Measurements from ENCODE around the gene SLC29A4.
A peak's percentile ranks its signal among the peaks of the same experiment; 100 is the strongest.
"Not testable (repeated sequence)": the region's sequence is repeated elsewhere in the genome, so short reads cannot be mapped to it uniquely, and the experiment has no call there.

The SLC29A4 gene

DNA sequence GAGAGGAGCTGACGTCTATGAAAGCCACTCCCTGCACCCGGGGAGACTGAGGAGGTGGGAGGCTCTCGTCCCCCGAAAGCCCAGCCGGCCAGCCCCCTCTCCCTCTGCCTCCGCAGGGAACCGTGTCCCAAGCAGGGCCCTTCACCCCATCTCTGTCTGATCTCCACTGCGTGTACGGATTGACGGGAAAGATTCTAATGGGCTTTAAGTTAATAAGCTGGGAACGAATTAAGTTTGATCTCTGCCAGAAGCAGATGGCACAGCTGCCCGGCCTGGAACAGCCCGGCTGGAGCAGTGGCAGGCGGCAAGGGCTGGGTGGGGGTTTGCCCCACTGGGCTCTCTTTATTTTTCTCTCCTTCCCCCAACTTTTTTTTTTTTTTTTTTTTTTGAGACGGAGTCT, 6.1 kb upstream of the SLC29A4 start:
- no peak overlapping the region for H3K27ac ChIP-seq (ENCODE audit: low read length)
- H3K9me3 ChIP-seq (ENCODE audit: insufficient read depth, low read depth, low read length), result no peaks in the 10 kb centered on the region
- H3K9ac ChIP-seq (ENCODE audit: low read depth, low read length), result no peak overlapping the region
- H3K4me3 ChIP-seq (ENCODE audit: low read length), result no peak overlapping the region
- peaks cover 4% of the 10 kb centered on the region; the same call in 1 of the 2 replicates for H3K27me3 ChIP-seq (ENCODE audit: insufficient read depth, low read length)
- no peaks in the 10 kb centered on the region for H3K36me3 ChIP-seq (ENCODE audit: insufficient read depth, low read depth, low read length)
- H3K4me1 ChIP-seq (ENCODE audit: insufficient read depth, low read length), result no peaks in the 10 kb centered on the region

DNA sequence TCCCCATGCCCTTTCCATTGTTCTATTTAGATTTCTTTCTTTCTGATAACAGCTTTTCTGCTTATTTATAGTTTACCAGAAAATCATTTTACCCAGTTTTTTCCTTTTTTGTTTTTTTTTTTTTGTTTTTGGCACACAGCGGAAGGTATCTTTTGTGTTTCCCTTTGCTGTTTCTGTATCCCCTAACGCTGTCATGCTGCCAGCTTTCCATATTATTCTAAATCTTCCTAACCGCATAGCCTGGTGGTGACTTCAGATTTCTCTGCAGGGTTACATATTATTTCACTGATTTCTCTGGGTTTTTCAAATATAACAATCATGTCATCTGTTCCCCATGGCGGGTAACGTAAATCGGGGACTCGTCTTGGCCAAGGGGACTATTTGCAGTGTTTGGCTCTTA, 4.0 kb upstream of the SLC29A4 start:
- no peaks in the 10 kb centered on the region for H3K4me1 ChIP-seq (ENCODE audit: insufficient read depth, low read length)
- no peak overlapping the region for H3K9ac ChIP-seq (ENCODE audit: low read depth, low read length)
- H3K9me3 ChIP-seq (ENCODE audit: insufficient read depth, low read depth, low read length), result no peaks in the 10 kb centered on the region
- H3K4me3 ChIP-seq (ENCODE audit: low read length), result no peak overlapping the region
- no peak overlapping the region for H3K27ac ChIP-seq (ENCODE audit: low read length)
- H3K27me3 ChIP-seq (ENCODE audit: insufficient read depth, low read length), result peaks cover 9% of the 10 kb centered on the region; the same call in 1 of the 2 replicates
- H3K36me3 ChIP-seq (ENCODE audit: insufficient read depth, low read depth, low read length), result no peaks in the 10 kb centered on the region

DNA sequence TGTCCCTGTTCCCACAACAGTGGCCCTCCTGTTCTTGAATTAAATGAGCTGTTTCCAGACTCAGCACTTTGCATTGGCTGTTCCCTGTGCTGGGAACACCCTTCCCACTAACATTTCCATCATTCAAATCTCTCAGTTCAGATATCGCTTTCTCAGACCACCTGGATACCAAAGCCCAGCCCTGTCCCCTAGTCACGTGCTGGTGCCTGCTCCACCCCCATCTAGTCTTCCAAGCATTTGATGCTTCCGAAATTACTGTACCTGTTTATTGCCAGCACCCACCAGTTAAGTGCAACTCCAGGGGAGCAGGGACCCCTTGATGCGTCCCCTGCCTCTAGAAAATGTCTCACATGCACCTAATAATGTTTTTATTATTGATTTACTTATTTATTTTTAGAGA, 3.0 kb upstream of the SLC29A4 start:
- no peak overlapping the region for H3K9ac ChIP-seq (ENCODE audit: low read depth, low read length)
- H3K27ac ChIP-seq (ENCODE audit: low read length), result no peak overlapping the region
- no peak overlapping the region for H3K4me3 ChIP-seq (ENCODE audit: low read length)
- H3K27me3 ChIP-seq (ENCODE audit: insufficient read depth, low read length), result peaks cover 18% of the 10 kb centered on the region
- H3K9me3 ChIP-seq (ENCODE audit: insufficient read depth, low read depth, low read length), result no peaks in the 10 kb centered on the region
- no peaks in the 10 kb centered on the region for H3K36me3 ChIP-seq (ENCODE audit: insufficient read depth, low read depth, low read length)
- H3K4me1 ChIP-seq (ENCODE audit: insufficient read depth, low read length), result no peaks in the 10 kb centered on the region

DNA sequence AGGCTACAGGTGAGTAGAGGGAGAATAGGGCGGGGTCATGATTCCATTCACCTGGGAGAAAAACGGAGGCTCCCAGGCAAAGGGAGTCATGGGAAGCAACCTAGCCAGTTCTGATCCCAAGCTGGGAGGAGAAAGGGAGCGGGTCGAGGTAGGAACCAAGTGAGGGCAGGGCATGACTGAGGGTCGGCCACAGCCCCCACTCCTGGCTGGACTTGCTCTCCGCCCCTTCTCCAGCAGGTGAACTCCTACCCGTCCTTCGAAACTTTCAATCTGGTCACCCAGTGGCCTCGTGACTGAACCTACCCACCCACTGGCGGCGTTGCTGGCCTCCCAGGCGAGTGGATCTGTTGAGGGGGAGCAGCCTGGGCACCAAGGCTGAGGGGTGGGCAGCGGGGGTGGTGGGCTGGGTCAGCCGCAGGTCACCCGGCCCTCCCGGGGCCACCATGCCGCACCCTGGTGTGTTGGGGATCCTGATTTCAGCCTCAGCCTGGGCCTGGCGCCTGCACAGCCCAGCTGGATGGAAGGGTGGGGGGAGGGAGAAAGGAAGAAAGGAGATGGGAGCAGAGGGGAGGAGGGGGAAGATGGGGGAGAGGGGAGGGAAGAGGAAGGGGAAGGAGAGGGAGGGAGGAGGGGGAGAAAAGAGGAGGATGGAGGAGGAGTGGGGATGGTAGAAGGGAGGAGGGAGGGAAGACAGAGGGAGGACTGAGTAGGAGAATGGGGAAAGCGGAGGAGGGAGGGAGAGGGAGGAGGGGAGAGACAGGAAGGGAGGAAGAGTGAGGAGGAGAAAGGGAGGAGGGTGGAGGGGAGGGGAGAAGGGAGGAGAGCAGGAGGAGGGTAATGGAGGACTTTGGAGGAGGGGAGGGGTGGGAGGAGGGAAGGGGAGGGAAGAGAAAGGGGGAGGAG, 894 bp upstream of the SLC29A4 start:
- not testable (repeated sequence) for H3K4me3 ChIP-seq (ENCODE audit: low read length); H3K27ac ChIP-seq (ENCODE audit: low read length); H3K4me1 ChIP-seq (ENCODE audit: insufficient read depth, low read length); H3K9ac ChIP-seq (ENCODE audit: low read depth, low read length); H3K9me3 ChIP-seq (ENCODE audit: insufficient read depth, low read depth, low read length); H3K36me3 ChIP-seq (ENCODE audit: insufficient read depth, low read depth, low read length)
- H3K27me3 ChIP-seq (ENCODE audit: insufficient read depth, low read length), result peaks cover 20% of the 10 kb centered on the region

DNA sequence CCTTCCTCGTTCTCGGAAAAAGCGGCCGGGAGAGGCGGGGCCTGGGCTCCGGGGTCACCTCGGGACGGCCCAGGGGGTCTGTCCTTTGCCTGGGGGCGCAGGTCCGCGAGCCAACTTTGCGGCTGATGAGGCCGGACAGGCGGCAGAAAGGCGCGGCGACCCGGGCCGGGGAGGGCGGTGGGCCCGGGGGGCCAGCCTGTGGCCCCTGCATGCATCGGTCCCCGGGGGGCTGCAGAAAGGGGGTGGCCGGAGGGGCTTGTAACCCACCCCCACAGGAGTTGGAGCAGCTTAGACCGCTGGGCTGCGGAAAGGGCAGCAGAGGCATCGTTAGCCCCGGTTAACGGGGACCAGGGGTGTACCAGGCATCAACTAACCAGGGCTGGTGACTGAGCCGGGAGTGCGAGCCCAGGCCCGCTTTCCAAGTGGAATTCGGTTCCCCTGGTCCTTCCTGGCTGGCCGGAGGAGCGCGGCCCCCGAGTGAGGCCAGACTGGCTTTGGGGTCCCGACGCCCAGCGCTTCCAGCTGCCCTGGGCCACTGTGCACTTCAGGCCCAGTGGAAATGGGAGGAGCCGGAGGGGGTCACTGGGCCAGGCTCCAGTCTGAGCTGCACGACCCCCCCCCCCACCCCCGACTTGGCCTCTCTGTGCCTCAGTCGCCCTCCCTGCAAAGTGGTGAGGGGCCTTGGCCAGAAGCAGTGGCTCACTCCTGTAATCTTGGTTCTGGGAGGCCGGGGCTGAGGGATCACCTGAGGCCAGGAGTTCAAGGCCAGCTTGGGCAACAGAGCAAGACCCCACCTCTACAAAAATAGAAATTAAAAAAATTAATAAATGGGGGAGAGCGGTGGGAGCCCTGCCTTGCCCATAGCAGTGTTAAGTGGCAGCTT, 919 bp downstream of the SLC29A4 start:
- Histone ChIP-seq H3K27ac (ENCODE audit: low read length) (no peak overlapping the region), H3K27me3 (ENCODE audit: insufficient read depth, low read length) (peaks cover 20% of the 10 kb centered on the region), H3K4me1 (ENCODE audit: insufficient read depth, low read length) (no peaks in the 10 kb centered on the region), H3K9me3 (ENCODE audit: insufficient read depth, low read depth, low read length) (no peaks in the 10 kb centered on the region), H3K9ac (ENCODE audit: low read depth, low read length) (no peak overlapping the region), H3K4me3 (ENCODE audit: low read length) (peak overlapping the region; percentile 66), H3K36me3 (ENCODE audit: insufficient read depth, low read depth, low read length) (0 out of 2 replicates have a peak, but pooled peaks cover 2% of the 10 kb centered on the region)

DNA sequence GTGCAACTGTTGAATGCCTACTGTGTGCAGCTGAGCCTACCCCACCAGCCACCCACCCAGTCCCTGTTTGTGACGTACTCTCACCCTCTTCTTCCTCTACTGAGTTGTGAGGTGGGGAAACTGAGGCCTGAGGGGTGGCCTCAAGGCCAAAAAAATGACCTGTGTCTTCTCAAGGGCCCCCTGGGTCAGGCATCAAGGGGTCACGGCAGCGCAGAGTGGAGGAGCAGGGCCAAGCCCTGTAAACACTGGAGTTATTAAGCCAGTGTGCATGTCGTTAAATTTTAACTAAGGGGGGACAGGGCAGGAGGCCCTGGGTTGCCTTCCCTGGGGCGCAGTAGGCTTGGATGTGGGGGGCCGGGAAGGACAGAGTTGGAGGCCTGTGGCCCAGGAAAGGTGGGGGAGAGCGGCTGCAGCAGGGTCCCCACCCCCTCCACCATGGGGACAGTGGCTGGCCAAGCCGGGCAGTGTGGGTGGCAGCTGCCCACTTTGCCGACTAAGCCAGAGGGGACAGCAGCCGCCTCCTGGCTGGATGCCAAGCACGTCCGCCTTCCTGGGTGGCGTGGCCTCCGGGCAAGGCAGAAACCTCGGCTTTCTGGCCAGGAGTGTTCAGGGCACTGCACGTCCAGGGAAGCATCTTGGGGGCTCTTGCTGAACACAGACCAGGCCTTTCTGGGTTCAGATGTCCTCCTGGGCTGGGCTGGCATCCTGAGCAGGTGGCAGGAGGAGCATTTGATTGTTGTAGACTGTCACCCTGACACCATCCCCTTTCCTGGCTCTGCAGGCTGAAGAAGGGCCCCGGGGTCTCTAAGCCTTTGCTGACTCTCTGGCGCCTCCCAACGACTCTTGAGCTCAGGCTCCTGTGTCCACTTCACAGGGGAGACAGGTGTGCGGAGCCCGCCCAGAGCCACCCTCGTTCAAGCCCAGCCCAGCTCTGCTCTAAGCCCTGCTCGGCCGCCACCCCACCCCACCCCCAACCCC, 1.9 kb downstream of the SLC29A4 start:
- no peaks in the 10 kb centered on the region for H3K9me3 ChIP-seq (ENCODE audit: insufficient read depth, low read depth, low read length)
- H3K4me3 ChIP-seq (ENCODE audit: low read length), result no peak overlapping the region
- H3K9ac ChIP-seq (ENCODE audit: low read depth, low read length), result no peak overlapping the region

DNA sequence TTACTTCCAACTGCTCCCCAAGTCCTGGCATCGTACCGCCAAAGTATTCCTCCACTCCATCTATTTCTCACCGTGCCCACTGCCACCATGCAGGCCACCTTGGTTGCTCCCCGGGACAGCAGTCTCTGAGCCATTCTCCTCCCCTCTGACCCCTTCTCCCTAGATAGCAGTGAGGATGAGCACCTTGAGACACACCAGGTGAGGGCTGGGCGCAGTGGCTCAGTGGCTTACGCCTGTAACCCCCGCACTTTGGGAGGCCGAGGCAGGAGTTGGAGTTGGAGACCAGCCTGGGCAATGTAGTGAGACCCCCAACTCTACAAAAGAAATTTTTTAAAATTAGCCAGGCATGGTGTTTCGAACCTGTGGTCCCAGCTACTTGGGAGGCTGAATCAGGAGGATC, 4.2 kb downstream of the SLC29A4 start:
- Histone ChIP-seq H3K27me3 (ENCODE audit: insufficient read depth, low read length) (peaks cover 16% of the 10 kb centered on the region), H3K4me3 (ENCODE audit: low read length) (no peak overlapping the region)

More for the DNA sequence above, 1.9 kb downstream of the SLC29A4 start:
- peaks cover 20% of the 10 kb centered on the region for H3K27me3 ChIP-seq (ENCODE audit: insufficient read depth, low read length)
- H3K27ac ChIP-seq (ENCODE audit: low read length), result no peak overlapping the region
- no peaks in the 10 kb centered on the region for H3K4me1 ChIP-seq (ENCODE audit: insufficient read depth, low read length)
- 0 out of 2 replicates have a peak, but pooled peaks cover 5% of the 10 kb centered on the region for H3K36me3 ChIP-seq (ENCODE audit: insufficient read depth, low read depth, low read length)

DNA sequence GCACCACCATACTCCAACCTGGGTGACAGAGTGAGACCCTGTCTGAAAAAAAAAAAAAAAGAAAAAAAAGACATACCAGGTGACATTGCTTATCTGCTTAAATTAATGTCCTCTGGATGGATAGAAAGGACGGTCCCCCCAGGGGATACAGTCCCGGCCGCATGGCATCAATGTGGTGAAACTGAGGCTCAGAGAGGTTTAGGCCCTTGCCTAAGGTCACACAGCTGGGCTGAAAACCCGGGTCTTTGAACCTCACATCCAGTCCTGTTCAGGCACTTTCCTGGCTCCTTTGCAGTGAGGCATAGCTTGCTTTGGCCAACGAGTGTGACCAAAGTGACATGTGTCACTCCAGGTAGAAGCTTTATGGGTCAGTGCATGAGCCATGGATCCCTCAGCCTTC, 4.6 kb downstream of the SLC29A4 start:
- H3K9ac ChIP-seq (ENCODE audit: low read depth, low read length); H3K4me3 ChIP-seq (ENCODE audit: low read length); H3K9me3 ChIP-seq (ENCODE audit: insufficient read depth, low read depth, low read length); H3K27ac ChIP-seq (ENCODE audit: low read length); H3K36me3 ChIP-seq (ENCODE audit: insufficient read depth, low read depth, low read length); H3K4me1 ChIP-seq (ENCODE audit: insufficient read depth, low read length): not testable (repeated sequence)
- H3K27me3 ChIP-seq (ENCODE audit: insufficient read depth, low read length), result peaks cover 16% of the 10 kb centered on the region

More for the DNA sequence above, 4.2 kb downstream of the SLC29A4 start:
- Histone ChIP-seq H3K9me3 (ENCODE audit: insufficient read depth, low read depth, low read length) (no peaks in the 10 kb centered on the region), H3K9ac (ENCODE audit: low read depth, low read length) (no peak overlapping the region), H3K36me3 (ENCODE audit: insufficient read depth, low read depth, low read length) (0 out of 2 replicates have a peak, but pooled peaks cover 5% of the 10 kb centered on the region), H3K4me1 (ENCODE audit: insufficient read depth, low read length) (no peaks in the 10 kb centered on the region), H3K27ac (ENCODE audit: low read length) (no peak overlapping the region)

DNA sequence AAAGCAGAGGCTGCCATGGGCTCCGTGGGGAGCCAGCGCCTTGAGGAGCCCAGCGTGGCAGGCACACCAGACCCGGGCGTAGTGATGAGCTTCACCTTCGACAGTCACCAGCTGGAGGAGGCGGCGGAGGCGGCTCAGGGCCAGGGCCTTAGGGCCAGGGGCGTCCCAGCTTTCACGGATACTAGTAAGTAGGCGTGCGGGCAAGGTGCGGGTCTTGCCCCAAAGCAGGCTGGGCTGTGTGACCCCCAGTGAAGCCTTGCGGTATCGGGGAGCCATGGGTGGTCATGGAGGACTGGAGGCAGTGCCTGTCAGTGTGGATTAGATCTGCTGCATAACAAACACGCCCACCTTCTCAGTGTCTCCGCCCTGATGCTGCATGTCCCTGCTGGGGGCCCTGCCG, 5.1 kb downstream of the SLC29A4 start:
- H3K9ac ChIP-seq (ENCODE audit: low read depth, low read length), result no peak overlapping the region
- no peaks in the 10 kb centered on the region for H3K4me1 ChIP-seq (ENCODE audit: insufficient read depth, low read length)
- H3K27me3 ChIP-seq (ENCODE audit: insufficient read depth, low read length), result peaks cover 16% of the 10 kb centered on the region
- H3K27ac ChIP-seq (ENCODE audit: low read length), result no peak overlapping the region
- no peaks in the 10 kb centered on the region for H3K9me3 ChIP-seq (ENCODE audit: insufficient read depth, low read depth, low read length)
- no peak overlapping the region for H3K4me3 ChIP-seq (ENCODE audit: low read length)
- 0 out of 2 replicates have a peak, but pooled peaks cover 5% of the 10 kb centered on the region for H3K36me3 ChIP-seq (ENCODE audit: insufficient read depth, low read depth, low read length)

DNA sequence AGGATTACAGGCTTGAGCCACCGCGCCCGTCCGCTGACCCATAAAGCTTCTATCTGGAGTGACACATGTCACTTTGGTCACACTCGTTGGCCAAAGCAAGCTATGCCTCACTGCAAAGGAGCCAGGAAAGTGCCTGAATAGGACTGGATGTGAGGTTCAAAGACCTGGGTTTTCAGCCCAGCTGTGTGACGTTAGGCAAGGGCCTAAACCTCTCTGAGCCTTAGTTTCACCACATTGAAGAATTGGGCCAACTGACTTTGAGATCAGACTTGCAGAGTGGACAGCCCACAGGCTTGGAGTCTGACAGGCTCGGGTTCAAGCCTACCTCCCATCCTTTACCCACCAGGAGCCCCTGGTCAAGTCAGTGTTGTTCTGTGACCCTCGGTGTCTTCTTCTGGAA, 5.8 kb downstream of the SLC29A4 start:
- H3K9ac ChIP-seq (ENCODE audit: low read depth, low read length); H3K9me3 ChIP-seq (ENCODE audit: insufficient read depth, low read depth, low read length); H3K4me1 ChIP-seq (ENCODE audit: insufficient read depth, low read length); H3K4me3 ChIP-seq (ENCODE audit: low read length); H3K36me3 ChIP-seq (ENCODE audit: insufficient read depth, low read depth, low read length); H3K27ac ChIP-seq (ENCODE audit: low read length): not testable (repeated sequence)
- peaks cover 14% of the 10 kb centered on the region for H3K27me3 ChIP-seq (ENCODE audit: insufficient read depth, low read length)

DNA sequence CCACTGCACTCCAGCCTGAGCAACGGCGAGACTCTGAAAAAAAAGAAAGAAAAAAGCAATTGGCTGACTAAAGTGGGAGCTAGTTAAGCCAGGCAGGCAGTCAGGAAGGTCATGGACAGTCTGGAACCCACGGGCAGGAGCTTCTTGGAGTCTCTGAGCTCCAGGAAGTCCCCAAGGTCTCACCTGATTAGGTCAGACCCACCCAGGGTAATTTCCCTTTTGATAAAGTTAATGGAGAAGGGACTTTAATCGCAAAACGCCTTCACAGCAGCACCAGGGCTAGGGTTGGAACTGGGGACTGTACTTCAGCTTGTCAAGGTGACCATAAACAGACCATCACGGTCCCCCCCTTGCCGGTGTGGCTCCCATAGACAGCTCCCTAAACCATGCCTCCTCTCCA, 6.6 kb downstream of the SLC29A4 start:
- Histone ChIP-seq H3K9me3 (ENCODE audit: insufficient read depth, low read depth, low read length) (no peaks in the 10 kb centered on the region), H3K27ac (ENCODE audit: low read length) (no peak overlapping the region), H3K36me3 (ENCODE audit: insufficient read depth, low read depth, low read length) (peaks cover 6% of the 10 kb centered on the region; the same call in 1 of the 2 replicates), H3K9ac (ENCODE audit: low read depth, low read length) (no peak overlapping the region), H3K27me3 (ENCODE audit: insufficient read depth, low read length) (peaks cover 6% of the 10 kb centered on the region), H3K4me3 (ENCODE audit: low read length) (no peak overlapping the region), H3K4me1 (ENCODE audit: insufficient read depth, low read length) (no peaks in the 10 kb centered on the region)

All from iPS-20b (cell line).